ENCODE data around the gene MRPL14.
"Not testable (repeated sequence)": the region's sequence is repeated elsewhere in the genome, so short reads cannot be mapped to it uniquely, and the experiment has no call there.

Gene MRPL14

GRCh38 chr6:44148306-44148705, 21.1 kb upstream of the MRPL14 start:
- no peak overlapping the region for H3K27ac ChIP-seq
- no peak for TF ChIP-seq CTCF (conservative IDR thresholded peaks at IDR 0.05)

DNA sequence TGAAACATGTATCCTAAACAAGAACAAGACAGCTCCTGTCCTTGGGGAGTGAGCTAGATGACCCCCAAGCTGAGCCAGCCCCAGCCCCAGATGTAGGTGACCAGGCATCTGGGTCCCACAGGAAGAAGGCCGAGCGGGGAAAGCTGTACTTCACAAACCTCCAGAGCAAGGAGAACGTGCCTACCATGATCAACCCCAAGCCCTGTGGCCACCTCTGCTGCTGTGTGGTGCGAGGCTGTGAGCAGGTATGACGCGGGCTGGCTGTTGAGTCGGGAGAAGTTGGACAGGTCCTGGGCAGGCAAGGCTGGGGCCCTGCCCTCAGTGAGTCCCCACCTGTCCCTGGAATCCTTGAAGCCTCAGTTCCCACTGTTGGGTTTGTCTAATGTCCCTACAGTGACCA, 20.0 kb upstream of the MRPL14 start:
- TF ChIP-seq CTCF (conservative IDR thresholded peaks at IDR 0.05): no peak
- no peak overlapping the region for H3K27ac ChIP-seq

- TF ChIP-seq CTCF (conservative IDR thresholded peaks at IDR 0.05): no peak
- H3K27ac ChIP-seq: no peak overlapping the region
Observed at GRCh38 chr6:44146685-44147084, 19.4 kb upstream of the MRPL14 start.

GRCh38 chr6:44145839-44146238, 18.6 kb upstream of the MRPL14 start:
- no peak for TF ChIP-seq CTCF (conservative IDR thresholded peaks at IDR 0.05)
- H3K27ac ChIP-seq: no peak overlapping the region

DNA sequence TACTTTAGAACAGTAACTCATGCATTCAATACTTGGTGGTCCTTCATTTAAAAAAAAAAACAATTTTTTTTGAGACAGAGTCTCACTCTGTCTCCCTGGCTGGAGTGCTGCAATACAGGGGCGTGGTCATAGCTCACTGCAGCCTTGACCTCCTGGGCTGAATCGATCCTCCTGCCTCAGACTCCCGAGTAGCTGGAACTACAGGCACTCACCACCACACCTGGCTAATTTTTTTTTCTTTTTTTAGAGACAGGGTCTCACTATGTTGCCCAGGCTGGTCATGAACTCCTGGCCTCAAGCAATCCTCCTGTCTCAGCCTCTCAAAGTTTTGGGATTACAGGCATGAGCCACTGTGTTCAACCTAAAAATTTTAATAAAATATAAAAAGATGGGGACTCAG, 17.3 kb upstream of the MRPL14 start:
- not testable (repeated sequence) for H3K27ac ChIP-seq

- no peak overlapping the region for H3K27ac ChIP-seq
- TF ChIP-seq CTCF (conservative IDR thresholded peaks at IDR 0.05): no peak
Observed at GRCh38 chr6:44143731-44144130, 16.5 kb upstream of the MRPL14 start.

DNA sequence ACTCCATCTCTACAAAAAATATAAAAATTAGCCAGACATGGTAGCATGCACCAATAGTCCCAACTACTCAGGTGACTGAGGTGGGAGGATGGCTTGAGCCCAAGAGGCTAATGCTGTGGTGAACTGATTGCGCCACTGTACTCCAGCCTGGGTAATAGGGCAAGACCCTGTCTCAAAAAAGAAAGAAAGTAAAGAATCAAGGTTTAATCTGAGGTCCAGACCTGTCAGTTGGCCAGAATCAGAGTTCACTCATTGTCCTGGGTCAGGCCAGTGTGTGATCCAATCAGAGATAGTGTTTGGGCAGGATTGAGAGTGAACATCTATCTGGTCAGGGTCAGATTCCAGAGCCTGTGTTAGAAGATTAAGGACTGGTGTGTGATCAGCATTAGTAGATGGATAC, 15.6 kb upstream of the MRPL14 start:
- no peak for TF ChIP-seq CTCF (conservative IDR thresholded peaks at IDR 0.05)
- no peak overlapping the region for H3K27ac ChIP-seq

GRCh38 chr6:44139351-44139743, 12.1 kb upstream of the MRPL14 start:
- H3K27ac ChIP-seq: no peak overlapping the region
- no peak for TF ChIP-seq CTCF (conservative IDR thresholded peaks at IDR 0.05)
